ENCODE measurements around the gene TMEM219. TPM values are rescaled to one million over a fixed set of nuclear protein-coding genes. Genes with fewer than 3 reads are reported as not detected.
A peak's percentile ranks its signal among the peaks of the same experiment; 100 is the strongest.

TMEM219 gene
- total RNA-seq, 1 donor from 2014 or later, result 26.7 TPM

DNA sequence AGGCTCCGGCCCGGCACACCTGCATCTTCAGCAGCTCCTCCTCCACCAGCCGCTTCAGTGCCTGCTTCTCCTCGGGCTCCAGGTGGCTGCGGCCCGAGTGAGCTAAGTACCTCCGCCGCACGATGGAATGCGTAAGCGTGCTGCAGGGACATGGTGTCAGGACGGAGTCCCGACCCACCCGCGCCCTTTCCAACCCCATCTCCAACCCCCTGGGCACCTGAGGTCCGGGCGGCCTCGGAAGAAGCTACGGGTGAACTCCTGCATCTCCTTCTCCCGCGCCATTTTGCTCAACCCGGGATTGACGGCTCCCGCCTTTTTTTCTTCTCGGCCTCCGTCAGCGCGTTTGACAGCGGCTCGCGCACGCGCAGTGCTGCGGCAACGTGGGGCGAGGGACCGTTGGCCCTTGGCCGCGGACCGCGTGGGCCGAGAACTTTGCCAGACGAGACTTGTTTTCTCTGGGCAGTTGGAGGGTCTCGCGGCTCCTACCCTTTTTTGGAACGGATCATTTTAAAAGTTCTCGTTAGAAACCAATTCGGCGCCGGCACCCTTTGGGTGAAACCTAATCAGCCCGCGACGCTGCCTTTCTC, 33.5 kb downstream of the TMEM219 start, which contains the start of gene HIRIP3:
Gene HIRIP3, minus strand, starts transcription at position 294 of the 587 bp plus-strand sequence. Its CDS starts 12 bp downstream, at position 282.
- DNase-seq (ENCODE audit: low spot score), result peak; percentile 91

DNA sequence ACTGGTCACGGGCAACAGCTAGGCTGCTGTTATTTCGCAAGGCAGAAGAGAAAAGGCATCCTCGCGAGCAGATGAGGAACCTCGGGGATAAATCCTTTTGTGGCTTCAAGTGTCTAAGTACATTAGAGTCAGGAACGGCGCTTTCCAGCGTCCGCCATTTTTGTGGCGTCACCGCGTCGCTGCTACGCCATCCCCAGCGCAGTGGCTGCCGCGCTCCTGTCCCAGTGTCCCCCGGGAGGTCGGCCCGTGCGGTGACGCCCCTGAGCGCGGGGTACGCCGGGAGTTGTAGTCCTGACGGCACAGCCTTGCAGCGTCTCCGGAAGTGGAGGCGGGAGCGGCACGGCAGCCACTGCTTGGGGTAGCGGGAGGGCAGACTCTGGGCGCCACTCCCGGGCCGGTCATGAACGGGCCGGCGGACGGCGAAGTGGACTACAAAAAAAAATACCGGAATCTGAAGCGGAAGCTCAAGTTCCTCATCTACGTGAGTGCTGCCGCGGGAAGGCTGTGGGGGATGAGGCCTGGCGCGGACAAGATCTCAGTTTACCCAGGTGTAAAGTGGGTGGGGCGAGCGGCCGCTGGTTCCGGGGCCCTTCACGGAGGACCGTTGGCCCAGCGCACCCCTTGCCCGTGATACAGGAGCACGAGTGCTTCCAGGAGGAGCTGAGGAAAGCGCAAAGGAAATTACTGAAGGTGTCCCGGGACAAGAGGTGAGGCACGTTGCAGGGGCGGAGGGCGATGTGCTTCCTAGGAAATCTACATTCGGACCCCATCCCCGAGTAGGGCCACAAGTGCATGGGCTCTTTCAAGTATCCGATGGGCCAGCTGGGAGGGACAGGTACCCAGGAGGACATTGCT, 34.3 kb downstream of the TMEM219 start, which contains the start of gene INO80E:
Gene INO80E, plus strand, starts transcription at position 331 of the 855 bp plus-strand sequence. Its CDS starts 70 bp downstream, at position 401.
- peak; percentile 98 for DNase-seq (ENCODE audit: low spot score)

DNA sequence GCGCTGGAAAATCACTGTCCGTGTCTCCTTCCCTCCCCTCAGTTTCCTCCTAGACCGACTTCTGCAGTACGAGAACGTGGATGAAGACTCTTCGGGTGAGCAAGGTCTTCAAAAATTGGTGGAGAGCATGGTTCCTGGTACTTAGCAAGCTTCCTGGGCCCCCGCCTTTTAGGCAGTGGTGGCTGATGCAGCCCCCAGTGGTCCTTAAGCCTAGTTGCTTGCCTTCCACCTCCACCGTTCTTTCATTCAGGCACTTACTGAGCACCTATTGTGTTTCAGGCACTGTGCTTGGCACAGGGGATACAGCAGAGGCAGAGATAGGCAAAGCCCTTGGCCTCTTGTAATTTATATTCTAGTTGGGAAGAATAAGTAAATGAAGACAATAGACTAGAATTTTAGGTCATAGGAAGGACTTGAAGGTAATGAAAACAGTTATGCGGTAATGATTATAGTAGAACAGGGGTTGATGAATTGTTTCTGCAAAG, 34.9 kb downstream of the TMEM219 start:
- DNase-seq (ENCODE audit: low spot score), result no peak

DNA sequence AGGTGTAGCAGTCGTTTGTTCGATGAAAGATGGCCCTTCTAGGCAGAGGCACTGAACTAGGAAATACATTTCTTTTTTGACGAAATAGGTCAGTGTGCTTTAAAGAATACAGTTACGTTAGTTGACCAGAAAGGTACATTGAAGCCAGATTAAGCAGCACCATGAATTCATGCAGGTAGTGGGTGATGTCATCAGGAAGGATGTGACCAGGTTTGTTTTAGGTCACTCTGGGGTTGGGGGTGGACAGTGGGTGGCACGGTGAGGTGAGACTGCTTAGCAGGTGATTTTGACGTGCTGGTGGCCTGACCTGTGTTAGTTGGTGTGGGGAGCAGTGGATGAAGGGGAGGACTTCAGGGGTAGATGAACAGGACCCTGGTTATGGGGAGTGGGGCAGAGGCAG, 37.7 kb downstream of the TMEM219 start:
- DNase-seq (ENCODE audit: low spot score), result no peak

DNA sequence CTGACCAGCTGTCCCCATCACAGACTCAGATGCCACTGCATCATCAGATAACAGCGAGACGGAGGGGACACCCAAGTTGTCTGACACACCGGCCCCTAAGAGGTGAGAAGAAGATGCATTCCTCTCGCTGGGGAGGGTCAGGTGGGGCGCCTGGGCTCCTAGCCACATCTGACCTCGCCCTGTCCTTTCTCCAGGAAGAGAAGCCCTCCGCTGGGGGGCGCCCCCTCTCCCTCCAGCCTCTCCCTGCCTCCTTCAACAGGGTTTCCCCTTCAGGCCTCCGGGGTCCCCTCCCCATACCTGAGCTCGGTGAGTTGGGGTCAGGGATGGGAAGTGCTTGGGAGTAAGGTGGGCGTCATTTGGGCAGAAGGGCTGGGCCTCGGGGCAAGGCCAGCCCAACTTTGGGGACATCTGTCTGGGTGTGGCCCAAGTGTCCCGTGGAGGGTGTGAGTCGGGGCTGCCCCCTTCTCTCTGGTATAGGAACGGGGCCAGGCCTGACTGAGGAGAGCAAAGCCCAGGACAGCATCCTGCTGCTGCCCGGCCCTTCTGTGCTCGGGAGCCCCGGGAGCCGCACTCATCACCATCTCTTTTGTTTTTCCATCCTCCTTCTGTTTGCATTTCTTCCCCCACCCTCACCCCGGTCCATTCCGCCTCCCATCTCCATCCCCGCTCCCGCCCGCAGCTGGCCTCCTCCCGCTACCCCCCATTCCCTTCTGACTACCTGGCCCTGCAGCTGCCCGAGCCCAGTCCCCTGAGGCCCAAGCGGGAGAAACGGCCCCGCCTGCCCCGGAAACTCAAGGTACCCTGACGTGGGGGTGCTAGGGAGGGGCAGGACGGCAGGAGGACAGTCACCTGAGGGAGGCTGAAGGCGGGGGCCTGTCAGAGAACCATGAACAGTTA, 39.1 kb downstream of the TMEM219 start:
- DNase-seq (ENCODE audit: low spot score), result no peak

DNA sequence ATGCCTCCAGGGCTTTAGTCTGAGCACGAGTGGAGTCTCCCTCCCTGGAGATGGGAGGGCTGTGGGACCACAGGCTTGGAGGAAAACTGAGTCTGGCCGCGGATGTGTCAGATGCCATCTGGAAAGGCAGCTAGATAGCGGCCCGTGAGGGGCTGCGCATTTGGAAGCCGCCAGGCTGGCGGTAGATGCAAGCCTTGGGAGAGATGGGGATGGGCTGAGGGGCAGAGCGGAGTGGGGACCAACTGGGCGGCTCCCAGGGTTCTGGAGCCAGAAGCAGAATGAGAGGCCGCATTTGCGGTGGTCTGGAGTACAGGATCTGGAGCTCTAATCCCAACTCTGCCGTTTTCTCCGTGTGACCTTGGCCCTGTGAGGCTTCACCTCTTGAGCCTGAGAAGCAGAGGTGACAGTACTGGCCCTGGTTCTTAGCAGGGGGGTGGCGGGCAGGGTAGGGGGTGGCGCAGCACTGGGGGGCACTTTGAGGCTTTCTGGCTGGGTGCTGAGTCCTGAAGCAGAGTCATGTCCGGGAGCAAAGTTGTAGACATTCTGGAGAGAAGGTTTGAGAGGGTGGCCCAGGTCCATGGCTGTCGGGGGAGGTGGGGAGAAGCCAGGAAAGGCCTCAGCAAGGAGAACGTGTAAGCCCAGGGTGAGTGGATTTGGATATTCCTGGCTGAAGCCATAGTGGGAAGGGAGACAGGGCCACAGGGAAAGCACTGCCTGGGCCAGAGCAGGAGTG, 40.9 kb downstream of the TMEM219 start:
- DNase-seq (ENCODE audit: low spot score), result no peak

DNA sequence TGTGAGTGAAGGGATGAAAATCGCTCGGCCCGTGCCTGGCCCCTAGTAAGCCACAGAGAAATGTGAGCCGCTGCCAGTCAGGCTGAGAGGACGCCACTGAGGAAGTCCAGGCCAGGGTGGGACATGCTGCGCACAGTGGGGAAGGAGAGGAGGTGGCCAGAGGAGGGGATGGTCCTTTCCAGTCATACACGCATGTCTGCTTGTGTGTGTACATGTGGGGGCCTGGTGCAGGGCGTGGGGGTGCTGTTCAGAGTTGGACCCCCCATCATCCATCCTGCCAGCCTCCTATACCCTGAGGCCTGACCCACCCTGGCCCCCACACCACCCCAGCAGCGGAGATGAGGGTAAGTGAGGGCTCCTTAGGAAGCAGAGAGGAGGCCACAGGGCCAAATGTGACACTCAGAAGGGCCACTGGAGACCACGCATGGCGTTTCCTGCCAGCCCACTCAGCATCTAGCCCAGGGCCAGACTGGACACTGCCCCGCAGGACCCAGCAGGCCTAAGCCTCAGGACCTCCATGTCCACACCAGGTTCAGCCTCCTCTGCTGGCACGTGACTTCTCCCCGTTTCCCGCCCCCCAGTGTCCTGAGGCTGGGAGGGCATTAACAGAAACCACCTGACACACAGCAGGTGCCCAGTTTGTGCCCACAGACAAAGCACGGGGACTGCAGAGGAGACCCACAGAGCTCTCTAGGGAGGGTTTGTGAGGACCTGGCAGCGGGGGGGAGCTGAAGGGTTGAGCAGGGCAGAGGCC, 42.0 kb downstream of the TMEM219 start:
- no peak for DNase-seq (ENCODE audit: low spot score)

DNA sequence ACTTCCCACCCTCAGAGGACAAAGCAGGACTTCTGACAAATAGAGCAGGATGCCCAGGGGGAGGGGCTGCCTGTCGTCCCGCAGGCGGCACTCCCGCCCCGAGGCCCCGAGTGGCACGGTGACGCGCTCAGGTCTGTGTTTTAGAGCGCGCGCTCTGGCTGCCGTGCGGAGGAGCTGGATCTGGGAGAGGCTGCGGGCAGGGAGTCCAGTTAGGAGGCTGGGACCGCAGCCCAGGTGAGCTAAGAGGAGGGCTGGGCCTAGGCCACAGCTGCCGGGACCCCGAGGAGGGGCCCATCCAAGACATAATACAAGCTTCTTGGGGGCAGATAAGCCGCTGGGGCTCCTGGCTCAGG, 42.5 kb downstream of the TMEM219 start:
- DNase-seq (ENCODE audit: low spot score), result no peak

DNA sequence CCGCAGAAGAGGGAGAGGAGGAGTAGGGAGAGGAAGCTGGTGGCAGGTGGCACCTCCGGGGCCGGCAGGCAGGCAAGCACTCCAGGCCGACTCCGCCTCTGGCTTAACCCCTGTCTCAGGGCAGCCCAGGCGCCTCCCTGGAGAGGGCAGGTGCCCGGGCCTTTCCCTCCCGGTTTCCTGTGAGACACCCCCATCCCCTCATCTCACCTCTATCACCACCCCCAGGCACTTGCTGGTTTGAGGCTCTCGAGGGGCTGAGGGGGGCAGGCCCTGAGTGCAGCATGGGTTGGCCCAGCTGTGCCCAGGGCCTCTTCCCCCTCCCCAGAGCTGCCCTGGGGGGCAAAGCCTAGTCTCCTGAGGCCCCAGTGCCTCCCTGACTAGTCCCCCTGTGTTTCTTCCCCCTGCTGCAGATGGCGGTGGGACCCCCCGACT, 42.9 kb downstream of the TMEM219 start:
- no peak for DNase-seq (ENCODE audit: low spot score)

DNA sequence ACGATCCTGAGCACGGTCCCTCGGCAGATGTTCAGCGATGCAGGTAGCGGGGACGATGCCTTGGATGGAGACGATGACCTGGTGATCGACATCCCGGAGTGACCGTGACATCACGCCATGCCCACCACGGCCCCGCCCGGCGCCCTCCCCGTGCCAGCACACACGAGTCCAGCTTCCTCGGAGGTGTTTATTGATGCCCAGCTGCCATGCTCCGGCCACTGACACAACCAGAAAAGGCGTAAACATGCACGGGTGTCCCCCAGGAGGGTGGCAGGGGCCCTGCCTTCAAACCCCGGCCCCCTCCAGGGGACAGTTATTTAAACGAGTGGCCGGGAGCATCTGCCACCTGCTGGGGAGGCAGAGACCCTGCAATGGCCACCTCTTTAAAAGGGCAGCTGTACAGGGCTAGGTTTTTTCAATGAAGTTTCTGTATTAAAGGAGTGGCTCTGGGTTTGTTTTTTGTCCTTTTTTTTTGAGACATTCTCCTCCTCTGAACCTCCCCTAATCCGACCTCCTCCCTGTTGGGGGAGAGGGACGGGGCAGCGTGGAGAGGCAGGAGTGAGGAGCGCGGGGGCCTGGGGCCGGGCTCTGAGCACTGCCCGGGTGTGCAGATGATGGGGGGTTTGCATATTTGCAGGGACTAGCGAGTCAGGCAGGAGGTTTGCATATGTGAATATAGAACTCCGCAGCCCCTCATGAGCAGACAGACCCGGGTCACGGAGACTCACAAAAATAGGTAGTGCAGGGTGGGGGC, 43.6 kb downstream of the TMEM219 start:
- DNase-seq (ENCODE audit: low spot score), result no peak

DNA sequence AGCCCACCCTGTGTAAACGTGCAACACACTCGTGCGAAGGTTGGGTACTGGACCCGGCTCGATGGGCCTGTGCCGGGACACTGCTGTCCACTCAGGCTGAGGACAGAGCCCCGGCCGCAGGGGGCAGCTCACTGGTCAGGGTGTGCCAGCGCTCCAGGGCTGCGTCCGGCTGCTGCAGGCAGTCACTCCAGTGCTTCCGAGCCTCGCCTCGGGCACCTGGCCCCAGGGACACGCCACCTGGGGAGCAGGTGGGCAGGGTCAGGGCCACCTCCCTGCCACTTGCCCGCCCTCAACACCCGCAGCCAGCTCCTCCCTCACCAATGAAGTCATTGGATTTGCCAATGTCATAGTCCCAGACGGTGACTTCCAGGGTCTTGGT, 44.2 kb downstream of the TMEM219 start:
- DNase-seq (ENCODE audit: low spot score), result no peak

DNA sequence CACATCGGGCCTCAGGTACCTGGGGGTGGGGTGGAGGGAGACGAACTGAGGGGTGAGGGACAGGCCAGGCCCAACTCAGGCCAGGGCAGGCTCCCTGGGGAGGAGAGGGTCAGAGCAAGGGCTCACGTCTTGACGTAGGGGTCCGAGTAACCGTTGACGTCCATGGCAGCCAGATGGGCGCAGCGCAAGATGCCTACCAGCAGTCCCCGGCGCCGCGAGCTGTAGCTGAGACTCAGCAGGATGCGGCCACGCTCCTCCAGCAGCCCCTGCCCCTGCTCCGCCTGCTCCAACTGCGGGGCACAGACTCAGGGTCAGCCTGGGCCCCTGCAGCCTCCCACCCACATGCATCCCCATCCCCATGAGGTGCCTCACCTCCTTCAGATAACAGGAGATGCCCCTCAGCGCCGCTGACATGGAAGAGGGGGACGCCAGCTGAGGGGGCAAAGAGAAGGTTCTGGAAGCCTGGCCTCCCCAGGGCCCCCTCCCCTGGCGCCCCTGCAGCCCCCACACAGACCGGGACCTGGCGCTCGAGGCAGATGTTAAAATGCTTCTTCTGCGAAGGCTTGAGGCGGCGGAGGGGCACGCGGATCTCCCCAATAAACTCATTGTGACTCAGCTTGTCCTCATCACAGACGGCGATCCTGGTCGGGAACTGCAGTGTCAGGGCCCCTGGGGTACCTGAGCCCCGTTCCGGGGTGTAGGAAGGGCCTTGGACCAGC, 44.9 kb downstream of the TMEM219 start:
- no peak for DNase-seq (ENCODE audit: low spot score)

DNA sequence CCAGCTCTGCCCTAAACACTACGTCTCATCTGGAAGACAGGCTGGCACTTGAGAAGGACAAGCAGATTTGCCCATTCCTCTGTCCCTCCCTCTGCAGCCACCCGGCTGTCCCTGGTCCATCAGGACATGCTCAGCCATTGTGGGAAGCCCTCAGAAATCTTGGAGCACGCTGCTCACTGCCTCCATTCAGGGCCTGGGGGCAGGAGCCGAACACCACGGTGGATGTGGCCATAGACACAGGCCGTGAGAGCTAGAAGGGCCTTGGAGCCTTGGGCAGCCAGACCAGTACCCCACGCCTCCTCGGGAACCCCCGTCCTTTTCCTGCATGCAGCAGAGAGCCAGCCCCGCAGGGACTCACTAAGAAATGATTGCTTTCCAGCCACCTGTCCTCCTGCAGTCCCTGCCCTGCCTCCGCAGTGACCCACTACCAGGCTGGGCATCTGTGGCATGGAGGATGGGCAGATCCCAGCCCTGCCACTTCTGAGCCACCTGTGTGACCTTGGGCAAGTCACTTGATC, 45.6 kb downstream of the TMEM219 start:
- DNase-seq (ENCODE audit: low spot score), result no peak

DNA sequence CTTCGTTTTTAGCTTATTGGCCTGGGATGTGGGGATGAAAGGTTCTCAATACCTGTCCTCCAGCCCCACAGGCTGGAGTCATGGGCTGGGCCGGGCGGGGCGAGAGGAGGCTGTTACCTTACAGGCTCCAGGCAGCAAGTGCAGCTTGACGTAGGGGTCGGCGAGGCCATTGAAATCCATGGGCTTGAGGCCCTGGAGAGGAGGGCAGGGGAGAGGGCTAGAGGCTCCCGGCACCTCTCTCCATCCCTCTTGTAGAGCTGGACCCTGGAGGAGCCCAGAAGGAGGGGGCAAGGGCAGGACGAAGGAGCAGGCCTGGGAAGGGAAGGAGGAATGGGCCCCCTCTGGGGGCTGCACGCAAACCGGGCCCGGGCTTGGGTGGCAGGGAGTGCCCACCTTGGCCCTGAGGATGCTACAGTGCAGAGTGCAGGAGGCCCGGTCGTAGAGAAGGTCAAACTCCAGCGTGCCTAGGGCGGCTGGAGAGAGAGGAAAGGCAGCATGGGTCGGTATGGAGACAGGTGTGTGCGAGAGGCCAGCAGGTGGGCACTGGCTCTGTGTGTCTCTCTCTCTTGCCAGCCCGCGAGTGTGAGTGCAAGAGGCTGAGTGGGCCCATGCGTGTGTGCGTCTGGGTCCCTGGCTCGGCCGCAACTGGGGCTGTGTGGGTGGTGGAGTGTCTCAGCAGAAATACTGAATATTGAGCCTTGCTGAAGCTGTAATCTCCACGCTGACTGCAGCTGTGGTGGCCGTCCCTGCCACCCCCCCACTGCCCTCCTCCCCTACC, 47.4 kb downstream of the TMEM219 start:
- no peak for DNase-seq (ENCODE audit: low spot score)

DNA sequence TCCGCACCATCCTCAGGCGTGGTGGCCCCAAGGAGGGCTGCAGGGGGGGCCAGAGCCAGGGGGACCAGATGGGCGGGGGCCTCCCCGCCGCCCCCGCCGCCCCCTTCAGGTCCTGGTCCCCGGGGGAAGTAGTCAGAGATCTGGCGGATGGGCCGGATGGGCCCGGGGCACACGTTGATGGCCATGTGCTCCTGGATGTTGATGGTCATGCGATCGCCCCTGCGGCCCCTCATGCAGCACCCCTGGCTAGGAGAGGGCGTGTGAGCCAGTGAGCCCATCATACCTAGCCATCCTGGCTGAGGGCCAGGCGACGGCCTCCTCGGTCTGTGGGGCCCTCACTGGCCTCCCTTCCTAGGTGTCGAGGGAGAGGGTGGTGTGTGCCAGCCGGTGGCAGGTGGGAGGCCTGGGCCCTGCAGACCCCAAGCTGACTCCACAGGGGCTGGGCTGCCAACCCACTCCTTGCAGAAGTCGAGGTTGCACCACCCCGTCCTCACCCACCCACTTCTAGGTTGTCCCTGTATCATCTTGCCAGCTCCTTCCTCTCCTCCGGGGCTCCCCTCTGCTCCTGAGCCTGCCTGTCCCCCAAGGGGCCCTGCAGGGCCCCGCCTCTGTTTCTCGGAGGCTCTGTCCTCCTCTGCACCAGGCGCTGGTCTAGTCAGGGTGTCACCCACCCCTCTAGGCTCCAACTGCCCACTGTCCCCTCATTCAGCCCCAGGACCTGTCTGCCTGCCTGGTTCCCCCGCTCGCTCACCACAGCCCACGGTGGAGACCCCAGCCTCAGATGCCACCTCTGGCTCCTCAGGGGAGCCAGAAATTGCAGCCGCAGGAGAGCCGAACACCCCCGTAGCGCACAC, 48.3 kb downstream of the TMEM219 start:
- no peak for DNase-seq (ENCODE audit: low spot score)

DNA sequence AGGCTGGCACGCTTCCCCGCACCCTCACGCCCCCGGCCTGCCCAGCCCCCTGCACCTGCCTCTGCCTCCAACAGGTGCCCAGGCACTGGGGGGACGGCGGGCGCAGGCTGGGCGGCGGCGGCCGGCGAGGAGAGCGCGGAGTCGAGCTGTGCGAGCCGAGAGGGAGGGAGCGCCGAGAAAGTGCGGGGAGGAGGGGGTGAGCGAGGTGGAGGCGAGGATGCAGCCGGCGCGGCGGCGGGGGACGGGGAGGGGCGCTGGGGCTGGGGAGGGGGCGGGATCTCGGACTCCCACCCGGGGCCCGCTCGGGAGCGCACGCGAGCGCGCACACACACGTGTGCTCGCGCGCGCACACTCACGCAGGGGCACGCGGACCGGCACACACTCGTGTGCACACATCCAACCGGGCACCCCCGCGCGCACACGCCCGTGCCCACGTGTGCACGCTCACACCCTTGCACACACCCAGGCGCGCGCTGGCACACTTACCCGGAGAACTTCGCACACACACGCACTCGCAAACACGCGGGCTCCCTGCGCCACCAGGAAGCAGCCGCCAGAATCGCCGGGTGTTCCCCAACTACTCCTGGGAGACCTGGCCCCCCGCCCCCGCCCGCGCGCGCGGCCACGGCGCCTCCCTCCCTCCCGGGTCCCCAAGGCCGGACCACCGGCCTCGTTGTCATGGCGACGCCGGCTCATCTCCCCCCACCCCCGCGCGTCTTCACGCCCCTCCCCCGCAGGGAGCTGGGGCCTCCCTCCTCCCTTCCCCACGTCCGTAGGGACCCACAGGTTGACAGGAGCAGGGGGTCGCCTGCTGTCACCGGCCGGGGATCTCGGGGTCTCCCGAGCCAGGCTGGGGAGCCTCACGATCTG, 49.2 kb downstream of the TMEM219 start, which contains the start of gene DOC2A:
Gene DOC2A, minus strand, starts transcription at position 184 of the 870 bp plus-strand sequence. CDS start 805 bp downstream, outside the sequence.
- no peak for DNase-seq (ENCODE audit: low spot score)
